Esophagus squamous epithelium (tissue), 5 donors: Measurements from ENCODE around the gene TRERF1. TPM values are rescaled to one million over a fixed set of nuclear protein-coding genes. Genes with fewer than 3 reads are reported as not detected.
"Not testable (repeated sequence)": the region's sequence is repeated elsewhere in the genome, so short reads cannot be mapped to it uniquely, and the experiment has no call there.

Source experiments
- DNase-seq: peaks from one replicate; lab custom pipeline; 2025; lab: John Stamatoyannopoulos, UW
- H3K27ac ChIP-seq, 4 donors: fragments of 200-600 bp; sonication (generic); one replicate each; pipeline ENCODE4 v1.5.1; 2016 to 2019; ENCODE audit warnings: mild to moderate bottlenecking in 1 of 4
- H3K27me3 ChIP-seq, 4 donors: fragments of 200-600 bp; sonication (generic); 1 replicate in 3 of 4; 2 replicates in 1 of 4; pipeline versions ENCODE4 v1.5.1 to v1.6.0; 2017 to 2021; ENCODE audit warnings: antibody characterized with exemption in 1 of 4
- H3K36me3 ChIP-seq, 3 donors: fragments of 200-600 bp; sonication (generic); one replicate each; pipeline ENCODE4 v1.5.1; 2016 to 2019
- H3K4me1 ChIP-seq, 3 donors: fragments of 200-600 bp; sonication (generic); one replicate each; pipeline ENCODE4 v1.5.1; 2017 to 2019
- H3K4me3 ChIP-seq, 4 donors: fragments of 200-600 bp; sonication (generic); 1 replicate in 3 of 4; 2 replicates in 1 of 4; pipeline ENCODE4 v1.5.1; 2016 to 2019; ENCODE audit warnings: mild to moderate bottlenecking in 2 of 4, moderate library complexity in 1 of 4
- H3K9me3 ChIP-seq, 3 donors: fragments of 200-600 bp; sonication (generic); one replicate each; pipeline ENCODE4 v1.5.1; 2016 to 2019
- CTCF ChIP-seq, 6 experiments: fragments of 450-650 bp in 4 of 6; fragments of 200-600 bp in 2 of 6; sonication (generic) in 2 of 6; IDR thresholded peaks; one replicate each; pipeline ENCODE4 v1.5.1; 2016 to 2019; ENCODE audit warnings: antibody characterized with exemption in 6 of 6, mild to moderate bottlenecking in 4 of 6, moderate library complexity in 4 of 6
- POLR2A ChIP-seq, 4 donors: fragments of 450-650 bp; IDR thresholded peaks; one replicate each; pipeline ENCODE4 v1.6.1; 2017; ENCODE audit warnings: antibody characterized with exemption in 4 of 4, mild to moderate bottlenecking in 4 of 4, moderate library complexity in 3 of 4
- WGBS, 2 donors: methylation state at CpG; one replicate each; pipeline ENCODE4 v1.1.5; 2018; 5-methylcytosine and 5-hydroxymethylcytosine counted together
- intact Hi-C: fragments of 100-400 bp; cut with DNase I; formaldehyde crosslinking; loops from one replicate; pipeline ENCODE4 v1.15.0; 2022
- total RNA-seq, 4 donors: library from RNA; depleted of rRNA; stranded (reverse); fragments of >200 nt; gene quantifications; one replicate each; pipeline ENCODE4 v1.1.0, GENCODE V29; 2016
- donor health status: DM: yes; HTN: yes; CAD: no.

TRERF1 gene
- total RNA-seq, 4 donors from 2014 or later, result 5.5 to 13.8 (median 11.5) TPM

GRCh38 chr6:42449917-42450476, 1.7 kb downstream of the TRERF1 start:
- TF ChIP-seq POLR2A (IDR thresholded peaks at IDR 0.05), result no peak
- no peak for TF ChIP-seq CTCF (IDR thresholded peaks at IDR 0.05)
- no peaks in the 10 kb centered on the region for H3K27me3 ChIP-seq
- intact Hi-C loops, result no loop called here
- no peaks in the 10 kb centered on the region for H3K9me3 ChIP-seq
- H3K4me1 ChIP-seq, result peaks cover 18 to 65% (median 23%) of the 10 kb centered on the region in 3 donors
- H3K36me3 ChIP-seq, result no peaks in the 10 kb centered on the region
- DNase-seq, result no peak
- peak overlapping the region; percentile 72 to 95 (median 78) for H3K4me3 ChIP-seq
- WGBS, 2 donors, result 18 to 28% methylated on average over 9 of the region's 9 CpGs
- H3K27ac ChIP-seq, result peak overlapping the region; percentile 88 to 97 (median 92)

- WGBS, 2 donors, result 23 to 29% methylated on average over 7 of the region's 7 CpGs
- Histone ChIP-seq H3K36me3 (no peaks in the 10 kb centered on the region), H3K27ac (peak overlapping the region; percentile 36 to 97 (median 89)), H3K4me3 (peak overlapping the region in 3 of 4 donors; percentile 72 to 95 (median 82)), H3K27me3 (no peaks in the 10 kb centered on the region), H3K9me3 (no peaks in the 10 kb centered on the region), H3K4me1 (peaks cover 18 to 68% (median 19%) of the 10 kb centered on the region in 3 donors)
- DNase-seq, result no peak
- TF ChIP-seq CTCF (IDR thresholded peaks at IDR 0.05) (no peak), POLR2A (IDR thresholded peaks at IDR 0.05) (no peak)
- intact Hi-C loops, result no loop called here
These were observed 2.6 kb downstream of the TRERF1 start for GRCh38 chr6:42448927-42449659.

- no peak for DNase-seq
- peak overlapping the region in 2 of 4 donors; percentile 72 to 95 for H3K4me3 ChIP-seq
- no peak for TF ChIP-seq POLR2A (IDR thresholded peaks at IDR 0.05)
- TF ChIP-seq CTCF (IDR thresholded peaks at IDR 0.05), result no peak
- intact Hi-C loops, result no loop called here
- H3K27me3 ChIP-seq, result no peaks in the 10 kb centered on the region
- peaks cover 11 to 68% (median 14%) of the 10 kb centered on the region in 3 donors for H3K4me1 ChIP-seq
- 35 to 69% methylated on average over 5 of the region's 5 CpGs for WGBS, 2 donors
- no peaks in the 10 kb centered on the region for H3K9me3 ChIP-seq
- no peaks in the 10 kb centered on the region for H3K36me3 ChIP-seq
- peak overlapping the region; percentile 32 to 97 (median 62) for H3K27ac ChIP-seq
These were observed 3.3 kb downstream of the TRERF1 start for GRCh38 chr6:42448391-42448790.

- no peak for DNase-seq
- WGBS, 2 donors, result 75 to 83% methylated on average over 3 of the region's 3 CpGs
- Histone ChIP-seq H3K4me3 (no peak overlapping the region), H3K4me1 (peaks cover 11 to 78% (median 16%) of the 10 kb centered on the region in 3 donors), H3K27ac (no peak overlapping the region), H3K27me3 (no peaks in the 10 kb centered on the region), H3K36me3 (no peaks in the 10 kb centered on the region), H3K9me3 (no peaks in the 10 kb centered on the region)
- no peak for TF ChIP-seq POLR2A (IDR thresholded peaks at IDR 0.05)
- no peak for TF ChIP-seq CTCF (IDR thresholded peaks at IDR 0.05)
- intact Hi-C loops, result no loop called here
These were observed 4.7 kb downstream of the TRERF1 start for GRCh38 chr6:42446996-42447395.

GRCh38 chr6:42446370-42446769, 5.4 kb downstream of the TRERF1 start:
- WGBS, 2 donors, result 70 to 90% methylated on average over 2 to 5 of the region's 5 CpGs
- TF ChIP-seq POLR2A (IDR thresholded peaks at IDR 0.05) (no peak), CTCF (IDR thresholded peaks at IDR 0.05) (no peak)
- Histone ChIP-seq H3K9me3 (no peaks in the 10 kb centered on the region), H3K4me3 (no peak overlapping the region), H3K27ac (no peak overlapping the region), H3K36me3 (no peaks in the 10 kb centered on the region), H3K4me1 (peaks cover 11 to 84% (median 19%) of the 10 kb centered on the region in 3 donors), H3K27me3 (no peaks in the 10 kb centered on the region)
- intact Hi-C loops, result no loop called here
- no peak for DNase-seq

- H3K4me1 ChIP-seq, result peaks cover 10 to 88% (median 19%) of the 10 kb centered on the region in 3 donors
- H3K36me3 ChIP-seq, H3K4me3 ChIP-seq, H3K27me3 ChIP-seq, H3K9me3 ChIP-seq, intact Hi-C loops, DNase-seq, H3K27ac ChIP-seq: not testable (repeated sequence)
- WGBS, 2 donors, result 95 to 98% methylated on average over 7 of the region's 7 CpGs
These were observed 5.8 kb downstream of the TRERF1 start for GRCh38 chr6:42445955-42446354.
